ENCODE measurements around the gene OPCML. TPM values are rescaled to one million over a fixed set of nuclear protein-coding genes. Genes with fewer than 3 reads are reported as not detected.

OPCML gene
- total RNA-seq, 1 donor from 2014 or later = 1.2 TPM

DNA sequence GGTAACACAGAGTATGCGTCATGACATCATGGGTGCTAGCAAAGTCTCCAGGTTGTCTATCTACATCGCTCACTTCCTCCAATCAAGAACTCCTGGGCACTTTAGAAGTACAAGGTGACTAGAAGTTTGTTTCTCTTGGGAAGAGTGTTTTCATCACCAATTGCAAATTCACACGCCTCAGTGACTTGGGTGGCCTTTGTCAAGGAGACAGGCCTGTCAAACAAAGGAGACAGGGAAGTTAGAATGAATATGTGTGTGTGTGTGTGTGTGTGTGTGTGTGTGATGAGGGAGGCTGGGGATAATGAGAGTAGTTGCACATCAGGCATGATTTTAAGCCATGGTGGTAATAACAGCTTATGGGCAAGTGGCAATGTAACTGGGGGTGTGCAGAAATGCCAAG lies 953.2 kb downstream of the OPCML start:
- H3K4me3 Mint-ChIP-seq = no peak overlapping the region

GRCh38 chr11:132578580-132578979 lies 953.7 kb downstream of the OPCML start:
- DNase-seq (ENCODE audit: low read depth, low spot score) = no peak
- no peak overlapping the region for H3K4me3 Mint-ChIP-seq
- H3K9me3 Mint-ChIP-seq = peaks cover 6% of the 10 kb centered on the region
- TF ChIP-seq CTCF (conservative IDR thresholded peaks at IDR 0.05) = no peak
- no peaks in the 10 kb centered on the region for H3K27me3 Mint-ChIP-seq (ENCODE audit: low read depth)
- H3K27ac Mint-ChIP-seq (ENCODE audit: unreplicated experiment) = no peak overlapping the region
- H3K36me3 Mint-ChIP-seq (ENCODE audit: low read depth) = no peaks in the 10 kb centered on the region
- peaks cover 8% of the 10 kb centered on the region for H3K4me1 Mint-ChIP-seq

More for the DNA sequence above, 953.2 kb downstream of the OPCML start:
- Mint-ChIP-seq H3K27me3 (ENCODE audit: low read depth) (no peaks in the 10 kb centered on the region), H3K4me1 (peaks cover 8% of the 10 kb centered on the region), H3K36me3 (ENCODE audit: low read depth) (no peaks in the 10 kb centered on the region), H3K9me3 (peaks cover 4% of the 10 kb centered on the region), H3K27ac (ENCODE audit: unreplicated experiment) (no peak overlapping the region)
- no peak for DNase-seq (ENCODE audit: low read depth, low spot score)
- no peak for TF ChIP-seq CTCF (conservative IDR thresholded peaks at IDR 0.05)

GRCh38 chr11:132576706-132577105 lies 955.6 kb downstream of the OPCML start:
- Mint-ChIP-seq H3K36me3 (ENCODE audit: low read depth) (no peaks in the 10 kb centered on the region), H3K27me3 (ENCODE audit: low read depth) (no peaks in the 10 kb centered on the region), H3K27ac (ENCODE audit: unreplicated experiment) (no peak overlapping the region), H3K4me1 (peaks cover 8% of the 10 kb centered on the region), H3K4me3 (no peak overlapping the region), H3K9me3 (peaks cover 10% of the 10 kb centered on the region)
- DNase-seq (ENCODE audit: low read depth, low spot score) = no peak
- no peak for TF ChIP-seq CTCF (conservative IDR thresholded peaks at IDR 0.05)

DNA sequence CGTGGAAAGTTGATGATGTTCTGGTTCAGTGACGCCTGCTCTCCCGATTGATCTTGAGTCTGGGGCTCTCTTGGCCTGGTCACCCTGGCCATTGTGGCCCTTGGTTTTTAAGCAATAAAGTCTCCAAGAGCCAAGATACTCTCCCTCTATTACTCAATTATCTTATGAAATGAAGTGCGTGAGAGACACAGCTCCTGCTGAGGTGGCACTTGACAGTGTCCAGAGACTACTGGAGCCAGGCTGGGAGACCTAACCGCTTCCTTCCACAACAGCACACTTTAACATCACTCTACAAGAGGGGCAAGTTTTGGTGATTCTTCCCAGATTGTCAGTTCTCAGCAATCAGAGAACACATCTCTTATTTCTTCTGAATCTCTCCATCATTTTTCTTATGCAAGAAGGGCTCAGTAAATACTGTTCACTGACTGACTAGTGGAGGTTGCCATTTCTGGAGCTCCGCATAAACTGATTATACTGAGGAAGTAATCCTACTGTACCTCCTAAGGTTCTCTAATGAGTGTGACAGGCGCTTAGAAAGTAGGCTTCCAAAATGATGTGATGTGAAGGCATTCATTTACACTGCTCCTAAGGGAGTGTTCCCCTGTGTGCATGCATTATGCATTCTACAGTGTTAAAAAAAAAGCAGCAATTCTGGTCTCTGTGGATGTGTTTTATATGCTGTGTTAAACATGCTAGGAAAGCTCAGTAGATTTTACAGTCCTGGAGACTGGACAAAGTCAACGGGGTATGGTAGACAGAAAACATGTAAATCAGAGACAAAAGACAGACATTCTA lies 968.0 kb downstream of the OPCML start:
- no peak for TF ChIP-seq CTCF (conservative IDR thresholded peaks at IDR 0.05)
- Mint-ChIP-seq H3K27ac (ENCODE audit: unreplicated experiment) (no peak overlapping the region), H3K27me3 (ENCODE audit: low read depth) (no peaks in the 10 kb centered on the region), H3K9me3 (no peaks in the 10 kb centered on the region), H3K36me3 (ENCODE audit: low read depth) (no peaks in the 10 kb centered on the region), H3K4me3 (no peak overlapping the region), H3K4me1 (peaks cover 4% of the 10 kb centered on the region)
- no peak for DNase-seq (ENCODE audit: low read depth, low spot score)

GRCh38 chr11:132563050-132563449 lies 969.3 kb downstream of the OPCML start:
- no peak overlapping the region for H3K27ac Mint-ChIP-seq (ENCODE audit: unreplicated experiment)
- no peak for TF ChIP-seq CTCF (conservative IDR thresholded peaks at IDR 0.05)

More at GRCh38 chr11:132563050-132563449, 969.3 kb downstream of the OPCML start:
- peaks cover 3% of the 10 kb centered on the region for H3K9me3 Mint-ChIP-seq
- H3K27me3 Mint-ChIP-seq (ENCODE audit: low read depth) = no peaks in the 10 kb centered on the region
- H3K4me1 Mint-ChIP-seq = peaks cover 13% of the 10 kb centered on the region
- H3K4me3 Mint-ChIP-seq = no peak overlapping the region
- no peak for DNase-seq (ENCODE audit: low read depth, low spot score)
- H3K36me3 Mint-ChIP-seq (ENCODE audit: low read depth) = no peaks in the 10 kb centered on the region

All from neural crest cell (in vitro differentiated cells).